C4-2B (cell line): ENCODE data around the gene SP2.

ENCODE experiments used
- ZFX ChIP-seq: fragments of 450-650 bp; IDR thresholded peaks from 2 replicates; pipeline ENCODE4 v1.6.1; 2017
- TF ChIP-seq, protein P1 (sequence below): fragments of 450-650 bp; conservative IDR thresholded peaks from 2 replicates; pipeline ENCODE4 v1.5.1; 2017; ENCODE audit warnings: mild to moderate bottlenecking

DNA sequence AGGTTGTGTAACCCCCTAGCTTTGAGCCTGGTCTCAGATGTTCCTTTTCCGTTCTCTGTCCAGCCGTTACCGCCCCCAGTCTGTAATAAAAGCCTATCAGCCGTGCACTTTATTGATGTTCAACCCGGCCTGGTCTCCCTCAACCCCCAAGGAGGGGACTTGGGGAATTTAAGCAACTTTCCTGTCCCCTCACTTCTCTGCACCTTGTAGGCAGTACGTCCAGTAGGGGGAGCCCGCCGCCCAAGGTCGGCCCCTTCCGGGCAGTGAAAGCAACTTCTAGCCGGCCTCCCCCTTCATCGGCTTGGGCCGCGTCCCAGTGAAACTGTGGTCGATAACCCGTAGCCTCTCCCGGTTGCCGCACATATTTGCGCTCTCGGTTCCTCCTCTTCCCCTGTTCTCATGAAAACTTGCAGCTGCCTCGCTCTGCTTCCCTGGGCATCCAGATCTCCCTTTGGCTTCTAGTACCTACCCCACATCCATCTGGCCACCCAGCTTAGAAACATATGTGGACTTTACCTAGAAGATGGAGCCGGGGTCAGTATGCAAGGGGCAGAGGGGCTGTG is 53.2 kb downstream of the SP2 start:
- TF ChIP-seq, protein P1, sequence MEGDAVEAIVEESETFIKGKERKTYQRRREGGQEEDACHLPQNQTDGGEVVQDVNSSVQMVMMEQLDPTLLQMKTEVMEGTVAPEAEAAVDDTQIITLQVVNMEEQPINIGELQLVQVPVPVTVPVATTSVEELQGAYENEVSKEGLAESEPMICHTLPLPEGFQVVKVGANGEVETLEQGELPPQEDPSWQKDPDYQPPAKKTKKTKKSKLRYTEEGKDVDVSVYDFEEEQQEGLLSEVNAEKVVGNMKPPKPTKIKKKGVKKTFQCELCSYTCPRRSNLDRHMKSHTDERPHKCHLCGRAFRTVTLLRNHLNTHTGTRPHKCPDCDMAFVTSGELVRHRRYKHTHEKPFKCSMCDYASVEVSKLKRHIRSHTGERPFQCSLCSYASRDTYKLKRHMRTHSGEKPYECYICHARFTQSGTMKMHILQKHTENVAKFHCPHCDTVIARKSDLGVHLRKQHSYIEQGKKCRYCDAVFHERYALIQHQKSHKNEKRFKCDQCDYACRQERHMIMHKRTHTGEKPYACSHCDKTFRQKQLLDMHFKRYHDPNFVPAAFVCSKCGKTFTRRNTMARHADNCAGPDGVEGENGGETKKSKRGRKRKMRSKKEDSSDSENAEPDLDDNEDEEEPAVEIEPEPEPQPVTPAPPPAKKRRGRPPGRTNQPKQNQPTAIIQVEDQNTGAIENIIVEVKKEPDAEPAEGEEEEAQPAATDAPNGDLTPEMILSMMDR = peak; percentile 98
- no peak for TF ChIP-seq ZFX
